K562 (cell line): Measurements from ENCODE around the gene TMEM59. TPM values are rescaled to one million over a fixed set of nuclear protein-coding genes. Genes with fewer than 3 reads are reported as not detected.

ENCODE experiments used
- ARID1B ChIP-seq: fragments of 450-650 bp; IDR thresholded peaks from 2 replicates; pipeline ENCODE4 v1.6.1; 2016; ENCODE audit warnings: antibody characterized with exemption, mild to moderate bottlenecking, inconsistent platforms
- CTBP1 ChIP-seq: fragments of 450-650 bp; IDR thresholded peaks from 2 replicates; pipeline ENCODE4 v1.6.1; 2016; ENCODE audit warnings: borderline replicate concordance
- HDAC2 ChIP-seq: fragments of 450-650 bp; IDR thresholded peaks from 2 replicates; pipeline ENCODE4 v1.6.1; 2016; ENCODE audit warnings: mild to moderate bottlenecking
- LARP7 ChIP-seq: fragments of 450-650 bp; IDR thresholded peaks from 2 replicates; pipeline ENCODE4 v1.6.1; 2016
- RAD21 ChIP-seq, 2 experiments: fragments of 250-450 bp in 1 of 2; fragments of 450-650 bp in 1 of 2; sonication (Bioruptor Pico) in 1 of 2; formaldehyde crosslinking in 1 of 2; IDR thresholded peaks in 1 of 2; conservative IDR thresholded peaks in 1 of 2; 2 replicates each; pipeline versions ENCODE4 v1.4.0 to v1.8.0; 2020 to 2022; ENCODE audit warnings: mild to moderate bottlenecking in 2 of 2, moderate library complexity in 1 of 2
- RBM15 ChIP-seq: fragments of 200-400 bp; formaldehyde crosslinking; IDR thresholded peaks from 2 replicates; pipeline ENCODE4 v1.6.1; 2018; ENCODE audit warnings: mild to moderate bottlenecking, low read length, moderate library complexity; ENCODE audit not compliant: insufficient read depth
- STAT5B ChIP-seq: fragments of 250-450 bp; sonication (Bioruptor Pico); IDR thresholded peaks from 2 replicates; pipeline ENCODE4 v1.8.0; 2021; ENCODE audit warnings: mild to moderate bottlenecking, inconsistent platforms
- XRCC5 ChIP-seq: fragments of 200-400 bp; formaldehyde crosslinking; IDR thresholded peaks from 2 replicates; pipeline ENCODE4 v1.6.1; 2017; ENCODE audit warnings: low read depth, mild to moderate bottlenecking, low read length
- ZNF3 ChIP-seq: fragments of 250-450 bp; sonication (Bioruptor Pico); IDR thresholded peaks from 2 replicates; pipeline ENCODE4 v1.5.0; 2021; ENCODE audit warnings: mild to moderate bottlenecking, moderate library complexity
- polyA plus RNA-seq, 8 experiments: library from polyadenylated mRNA; depleted of rRNA in 4 of 8; stranded (reverse) in 5 of 8; unstranded in 3 of 8; fragments of >200 nt; fragmentation: Nextera tagmentation in 2 of 8; fragmentation: Illumina TruSeq in 1 of 8; extraction: Ambion mirVana in 2 of 8; extraction: Trizol in 1 of 8; gene quantifications; 2 replicates each; pipeline versions ENCODE4 v1.2.1 to v1.2.3, GENCODE V29; 2011 to 2014; ENCODE audit warnings: inconsistent platforms in 1 of 8, missing spikeins in 1 of 8
- total RNA-seq, 7 experiments: library from RNA; depleted of rRNA in 6 of 7; stranded (reverse); fragments of >200 nt in 6 of 7; fragmentation: Illumina TruSeq in 2 of 7; extraction: Trizol in 2 of 7; gene quantifications; 2 replicates each; pipeline versions ENCODE4 v1.2.1 to v1.2.3, GENCODE V29; 2011 to 2021; ENCODE audit warnings: low replicate concordance in 1 of 7
- TF ChIP-seq, protein P1 (sequence below): fragments of 200-800 bp; sonication (Bioruptor generic); IDR thresholded peaks from 2 replicates; pipeline ENCODE4 v1.6.1; 2017; ENCODE audit warnings: missing genetic modification characterization, missing compliant biosample characterization
- TF ChIP-seq, protein P2 (sequence below): sonication (generic); formaldehyde crosslinking; IDR thresholded peaks from 2 replicates; pipeline ENCODE4 v1.8.0; 2022; ENCODE audit warnings: missing genetic modification reagents, mild to moderate bottlenecking, borderline replicate concordance
- TF ChIP-seq, protein P3 (sequence below): fragments of 250-450 bp; sonication (Bioruptor Pico); IDR thresholded peaks from 2 replicates; pipeline ENCODE4 v1.4.0; 2020; ENCODE audit warnings: mild to moderate bottlenecking, moderate library complexity

The TMEM59 gene
- total and polyA plus RNA-seq, 9 of the 15 experiments (the other 6 are each of a cell fraction or from before 2014, with no cell fraction given) = 93.1 to 316 (median 151) TPM

DNA sequence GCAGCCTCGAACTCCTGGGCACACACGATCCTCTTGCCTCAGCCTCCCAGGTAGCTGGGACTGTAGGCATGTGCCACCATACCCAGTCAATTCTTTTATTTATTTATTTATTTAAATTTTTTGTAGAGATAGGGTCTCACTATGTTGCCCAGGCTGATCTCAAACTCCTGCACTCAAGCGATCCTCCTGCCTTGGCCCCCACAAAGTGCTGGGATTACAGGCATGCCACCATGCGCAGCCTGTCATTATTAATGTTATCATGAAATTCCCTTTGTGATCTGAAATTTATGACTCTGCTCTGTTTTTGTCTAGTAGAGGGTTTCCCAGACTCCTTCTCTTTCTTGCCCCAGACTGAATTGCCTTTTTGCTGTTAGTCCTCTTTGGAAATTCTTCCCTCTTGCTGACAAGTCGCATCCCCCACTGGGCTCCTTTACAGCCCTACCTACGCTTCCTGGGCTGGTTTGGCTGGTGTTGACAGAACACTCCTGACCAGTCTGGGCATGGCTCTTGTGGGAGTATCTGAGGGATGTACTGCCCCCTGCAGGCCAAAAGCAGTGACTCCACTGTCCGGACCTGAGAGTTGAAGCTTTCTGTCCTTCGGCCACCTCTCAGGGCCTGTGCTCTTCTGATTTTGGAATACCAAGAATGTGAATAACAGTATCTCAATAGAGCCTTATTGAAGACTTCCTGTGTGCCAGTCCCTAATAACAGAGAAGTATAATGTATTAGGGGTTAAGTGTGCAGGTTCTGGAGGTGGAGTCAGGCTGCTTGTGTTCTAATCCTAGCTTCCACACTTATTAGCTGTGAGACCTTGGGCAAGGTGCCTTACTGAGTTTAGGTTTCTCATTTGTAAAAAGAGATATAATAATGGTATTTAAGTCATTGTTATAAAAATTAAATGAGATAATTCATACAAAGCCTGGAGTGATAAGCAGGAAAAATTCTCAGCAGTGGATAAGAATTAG is 28.6 kb upstream of the TMEM59 start (continued):
- TF ChIP-seq, protein P1, sequence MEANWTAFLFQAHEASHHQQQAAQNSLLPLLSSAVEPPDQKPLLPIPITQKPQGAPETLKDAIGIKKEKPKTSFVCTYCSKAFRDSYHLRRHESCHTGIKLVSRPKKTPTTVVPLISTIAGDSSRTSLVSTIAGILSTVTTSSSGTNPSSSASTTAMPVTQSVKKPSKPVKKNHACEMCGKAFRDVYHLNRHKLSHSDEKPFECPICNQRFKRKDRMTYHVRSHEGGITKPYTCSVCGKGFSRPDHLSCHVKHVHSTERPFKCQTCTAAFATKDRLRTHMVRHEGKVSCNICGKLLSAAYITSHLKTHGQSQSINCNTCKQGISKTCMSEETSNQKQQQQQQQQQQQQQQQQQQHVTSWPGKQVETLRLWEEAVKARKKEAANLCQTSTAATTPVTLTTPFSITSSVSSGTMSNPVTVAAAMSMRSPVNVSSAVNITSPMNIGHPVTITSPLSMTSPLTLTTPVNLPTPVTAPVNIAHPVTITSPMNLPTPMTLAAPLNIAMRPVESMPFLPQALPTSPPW = no peak
- TF ChIP-seq HDAC2 = 0 out of 2 replicates have a peak, but pooled peaks have one; percentile 30
- TF ChIP-seq RAD21 (CRISPR knock-in tag; conservative IDR thresholded peaks at IDR 0.05 in 1 of 2, IDR thresholded peaks at IDR 0.05 in 1 of 2) = peak; percentile 68 to 85
- no peak for TF ChIP-seq ZNF3
- TF ChIP-seq RBM15 = no peak
- TF ChIP-seq STAT5B (CRISPR knock-in tag) = no peak
- peak; percentile 83 for TF ChIP-seq XRCC5
- TF ChIP-seq CTBP1 = no peak; the same call in 1 of the 2 replicates
- TF ChIP-seq, protein P2, sequence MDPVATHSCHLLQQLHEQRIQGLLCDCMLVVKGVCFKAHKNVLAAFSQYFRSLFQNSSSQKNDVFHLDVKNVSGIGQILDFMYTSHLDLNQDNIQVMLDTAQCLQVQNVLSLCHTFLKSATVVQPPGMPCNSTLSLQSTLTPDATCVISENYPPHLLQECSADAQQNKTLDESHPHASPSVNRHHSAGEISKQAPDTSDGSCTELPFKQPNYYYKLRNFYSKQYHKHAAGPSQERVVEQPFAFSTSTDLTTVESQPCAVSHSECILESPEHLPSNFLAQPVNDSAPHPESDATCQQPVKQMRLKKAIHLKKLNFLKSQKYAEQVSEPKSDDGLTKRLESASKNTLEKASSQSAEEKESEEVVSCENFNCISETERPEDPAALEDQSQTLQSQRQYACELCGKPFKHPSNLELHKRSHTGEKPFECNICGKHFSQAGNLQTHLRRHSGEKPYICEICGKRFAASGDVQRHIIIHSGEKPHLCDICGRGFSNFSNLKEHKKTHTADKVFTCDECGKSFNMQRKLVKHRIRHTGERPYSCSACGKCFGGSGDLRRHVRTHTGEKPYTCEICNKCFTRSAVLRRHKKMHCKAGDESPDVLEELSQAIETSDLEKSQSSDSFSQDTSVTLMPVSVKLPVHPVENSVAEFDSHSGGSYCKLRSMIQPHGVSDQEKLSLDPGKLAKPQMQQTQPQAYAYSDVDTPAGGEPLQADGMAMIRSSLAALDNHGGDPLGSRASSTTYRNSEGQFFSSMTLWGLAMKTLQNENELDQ = no peak
- TF ChIP-seq ARID1B = no peak
- TF ChIP-seq LARP7 = no peak
- TF ChIP-seq, protein P3, sequence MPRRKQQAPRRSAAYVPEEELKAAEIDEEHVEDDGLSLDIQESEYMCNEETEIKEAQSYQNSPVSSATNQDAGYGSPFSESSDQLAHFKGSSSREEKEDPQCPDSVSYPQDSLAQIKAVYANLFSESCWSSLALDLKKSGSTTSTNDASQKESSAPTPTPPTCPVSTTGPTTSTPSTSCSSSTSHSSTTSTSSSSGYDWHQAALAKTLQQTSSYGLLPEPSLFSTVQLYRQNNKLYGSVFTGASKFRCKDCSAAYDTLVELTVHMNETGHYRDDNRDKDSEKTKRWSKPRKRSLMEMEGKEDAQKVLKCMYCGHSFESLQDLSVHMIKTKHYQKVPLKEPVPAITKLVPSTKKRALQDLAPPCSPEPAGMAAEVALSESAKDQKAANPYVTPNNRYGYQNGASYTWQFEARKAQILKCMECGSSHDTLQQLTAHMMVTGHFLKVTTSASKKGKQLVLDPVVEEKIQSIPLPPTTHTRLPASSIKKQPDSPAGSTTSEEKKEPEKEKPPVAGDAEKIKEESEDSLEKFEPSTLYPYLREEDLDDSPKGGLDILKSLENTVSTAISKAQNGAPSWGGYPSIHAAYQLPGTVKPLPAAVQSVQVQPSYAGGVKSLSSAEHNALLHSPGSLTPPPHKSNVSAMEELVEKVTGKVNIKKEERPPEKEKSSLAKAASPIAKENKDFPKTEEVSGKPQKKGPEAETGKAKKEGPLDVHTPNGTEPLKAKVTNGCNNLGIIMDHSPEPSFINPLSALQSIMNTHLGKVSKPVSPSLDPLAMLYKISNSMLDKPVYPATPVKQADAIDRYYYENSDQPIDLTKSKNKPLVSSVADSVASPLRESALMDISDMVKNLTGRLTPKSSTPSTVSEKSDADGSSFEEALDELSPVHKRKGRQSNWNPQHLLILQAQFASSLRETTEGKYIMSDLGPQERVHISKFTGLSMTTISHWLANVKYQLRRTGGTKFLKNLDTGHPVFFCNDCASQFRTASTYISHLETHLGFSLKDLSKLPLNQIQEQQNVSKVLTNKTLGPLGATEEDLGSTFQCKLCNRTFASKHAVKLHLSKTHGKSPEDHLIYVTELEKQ = no peak
